Measurements from ENCODE around the gene CHRM4.

CHRM4 gene

DNA sequence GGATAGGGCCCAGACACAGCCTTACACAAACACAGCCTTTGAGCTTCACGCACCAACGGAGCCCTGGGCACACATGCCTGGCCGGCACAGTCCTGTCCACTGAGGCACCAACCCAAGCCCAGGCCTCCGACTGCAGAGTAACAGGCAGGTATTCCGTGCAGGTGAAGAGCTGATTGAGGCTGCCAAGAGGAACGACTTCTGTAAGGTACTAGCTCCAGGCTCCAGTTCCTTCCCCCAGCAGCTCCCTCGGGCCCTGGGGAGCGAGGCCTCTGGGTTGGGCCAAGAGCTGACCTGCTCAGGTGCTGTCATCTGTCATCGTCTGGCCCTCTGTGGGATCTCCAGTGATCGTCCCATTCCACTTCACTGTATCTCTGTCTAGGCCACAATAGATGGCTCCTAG is 13.3 kb downstream of the CHRM4 start:
- H3K23ac ChIP-seq (ENCODE audit: low read depth, low read length, poor library complexity), result peak overlapping the region; percentile 29
- H2BK120ac ChIP-seq (ENCODE audit: low read depth, low read length), result no peak overlapping the region
- H4K8ac ChIP-seq (ENCODE audit: low read depth, low read length), result no peak overlapping the region
- no peaks in the 10 kb centered on the region for H3K27me3 ChIP-seq (ENCODE audit: control insufficient read depth in 3 of 3, insufficient read depth in 3 of 3, low read depth in 1 of 3, low read length in 3 of 3)
- peak overlapping the region; percentile 99 for H2AK5ac ChIP-seq (ENCODE audit: low read depth, low read length)
- peak overlapping the region; percentile 77 for H3K9ac ChIP-seq (ENCODE audit: low read depth, low read length, poor library complexity)
- no peak overlapping the region for H4K91ac ChIP-seq (ENCODE audit: low read depth, low read length, poor library complexity)
- peaks cover 22 to 59% of the 10 kb centered on the region in 2 donors for H3K36me3 ChIP-seq (replicated peaks in 1 of 2; ENCODE audit: control insufficient read depth in 2 of 2, insufficient read depth in 2 of 2, low read length in 2 of 2)
- peaks cover 9% of the 10 kb centered on the region for H3K79me1 ChIP-seq (ENCODE audit: low read depth, low read length)
- peak overlapping the region; percentile 9 for H3K27ac ChIP-seq (replicated peaks; ENCODE audit: low read length)
- H3K4ac ChIP-seq (ENCODE audit: low read length), result no peak overlapping the region
- peak overlapping the region; percentile 11 for H3K4me2 ChIP-seq (ENCODE audit: insufficient read depth, low read length, poor library complexity, severe bottlenecking)
- H2BK12ac ChIP-seq (ENCODE audit: low read length), result peak overlapping the region; percentile 90
- no peak for DNase-seq (ENCODE audit: low spot score)
- H3K9me3 ChIP-seq (replicated peaks in 1 of 2; ENCODE audit: control insufficient read depth in 2 of 2, insufficient read depth in 1 of 2, low read depth in 1 of 2, low read length in 2 of 2), result no peaks in the 10 kb centered on the region
- H3K4me1 ChIP-seq (ENCODE audit: control insufficient read depth in 2 of 2, insufficient read depth in 1 of 2, low read depth in 1 of 2, low read length in 2 of 2), result peaks cover 15 to 18% of the 10 kb centered on the region in 2 donors
- peak overlapping the region; percentile 57 for H3K18ac ChIP-seq (ENCODE audit: low read length)
- WGBS, 2 donors (ENCODE audit: extremely low coverage in 2 of 2, insufficient read length in 2 of 2, insufficient replicate concordance in 1 of 2), result no CpG with 5 or more reads among the region's 10 CpGs
- H3K14ac ChIP-seq (ENCODE audit: low read length), result peak overlapping the region; percentile 38
- H3K4me3 ChIP-seq (ENCODE audit: low read length in 2 of 2), result no peak overlapping the region
- H2BK15ac ChIP-seq (ENCODE audit: low read length), result peak overlapping the region; percentile 92
- H2AFZ ChIP-seq (ENCODE audit: low read length), result no peak overlapping the region
- peak overlapping the region; percentile 82 for H2BK5ac ChIP-seq (ENCODE audit: low read length)

DNA sequence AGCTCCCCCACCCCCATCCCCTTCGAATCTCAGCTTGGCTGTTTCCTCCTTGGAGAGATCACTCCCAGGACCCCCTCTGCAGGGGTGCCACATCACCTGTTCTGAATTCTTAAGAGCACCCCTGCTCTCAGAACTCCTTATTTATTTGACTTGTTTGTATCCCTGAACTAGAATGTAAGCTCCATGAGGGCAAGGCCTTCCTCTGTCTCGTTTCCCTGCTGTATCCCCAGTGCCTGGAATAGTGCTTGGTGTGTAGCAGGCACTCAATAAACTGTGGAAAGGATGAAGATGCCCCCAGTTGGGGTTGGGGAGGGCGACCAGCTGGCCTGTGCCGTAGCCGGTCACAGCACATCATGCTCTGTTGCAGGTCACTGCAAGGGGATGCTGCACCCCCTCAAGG is 13.7 kb downstream of the CHRM4 start:
- peaks cover 22 to 54% of the 10 kb centered on the region in 2 donors for H3K36me3 ChIP-seq (replicated peaks in 1 of 2; ENCODE audit: control insufficient read depth in 2 of 2, insufficient read depth in 2 of 2, low read length in 2 of 2)
- no peaks in the 10 kb centered on the region for H3K9me3 ChIP-seq (replicated peaks in 1 of 2; ENCODE audit: control insufficient read depth in 2 of 2, insufficient read depth in 1 of 2, low read depth in 1 of 2, low read length in 2 of 2)
- no peak overlapping the region for H4K8ac ChIP-seq (ENCODE audit: low read depth, low read length)
- H3K27me3 ChIP-seq (ENCODE audit: control insufficient read depth in 3 of 3, insufficient read depth in 3 of 3, low read depth in 1 of 3, low read length in 3 of 3), result no peaks in the 10 kb centered on the region
- no CpG with 5 or more reads among the region's 5 CpGs for WGBS, 2 donors (ENCODE audit: extremely low coverage in 2 of 2, insufficient read length in 2 of 2, insufficient replicate concordance in 1 of 2)
- H2BK5ac ChIP-seq (ENCODE audit: low read length), result no peak overlapping the region
- peaks cover 9% of the 10 kb centered on the region for H3K79me1 ChIP-seq (ENCODE audit: low read depth, low read length)
- DNase-seq (ENCODE audit: low spot score), result no peak
- H3K14ac ChIP-seq (ENCODE audit: low read length), result peak overlapping the region; percentile 38
- no peak overlapping the region for H2BK12ac ChIP-seq (ENCODE audit: low read length)
- peak overlapping the region; percentile 99 for H2AK5ac ChIP-seq (ENCODE audit: low read depth, low read length)
- H3K4me1 ChIP-seq (ENCODE audit: control insufficient read depth in 2 of 2, insufficient read depth in 1 of 2, low read depth in 1 of 2, low read length in 2 of 2), result peaks cover 11 to 15% of the 10 kb centered on the region in 2 donors
- H2AFZ ChIP-seq (ENCODE audit: low read length), result no peak overlapping the region
- peak overlapping the region; percentile 57 for H3K18ac ChIP-seq (ENCODE audit: low read length)
- H3K23ac ChIP-seq (ENCODE audit: low read depth, low read length, poor library complexity), result peak overlapping the region; percentile 29
- H3K27ac ChIP-seq (replicated peaks; ENCODE audit: low read length), result no peak overlapping the region
- H2BK15ac ChIP-seq (ENCODE audit: low read length), result peak overlapping the region; percentile 92
- H3K4me3 ChIP-seq (ENCODE audit: low read length in 2 of 2), result no peak overlapping the region
- H4K91ac ChIP-seq (ENCODE audit: low read depth, low read length, poor library complexity), result no peak overlapping the region
- no peak overlapping the region for H3K4me2 ChIP-seq (ENCODE audit: insufficient read depth, low read length, poor library complexity, severe bottlenecking)
- no peak overlapping the region for H3K9ac ChIP-seq (ENCODE audit: low read depth, low read length, poor library complexity)
- no peak overlapping the region for H2BK120ac ChIP-seq (ENCODE audit: low read depth, low read length)
- no peak overlapping the region for H3K4ac ChIP-seq (ENCODE audit: low read length)

DNA sequence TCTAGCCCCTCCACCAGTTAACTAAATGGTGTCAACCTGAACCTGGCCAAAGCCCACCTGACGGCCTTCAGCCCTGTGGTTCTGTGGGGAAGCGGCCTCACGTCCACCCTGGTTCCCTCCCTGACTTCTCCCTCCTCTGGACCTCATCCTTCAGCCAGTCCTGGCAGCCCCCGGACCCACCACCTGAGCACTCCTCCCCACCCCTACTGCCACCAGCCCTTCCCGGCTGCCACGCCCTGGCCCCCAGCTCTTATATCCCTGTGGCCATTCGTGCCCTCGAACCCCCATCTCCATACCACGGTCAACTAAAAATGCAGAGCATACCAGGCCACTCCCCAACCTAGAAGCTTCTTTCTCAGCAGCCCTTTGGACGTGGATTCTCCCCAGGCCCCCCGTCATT is 14.3 kb downstream of the CHRM4 start:
- H3K79me1 ChIP-seq (ENCODE audit: low read depth, low read length), result peaks cover 7% of the 10 kb centered on the region
- peaks cover 22 to 54% of the 10 kb centered on the region in 2 donors for H3K36me3 ChIP-seq (replicated peaks in 1 of 2; ENCODE audit: control insufficient read depth in 2 of 2, insufficient read depth in 2 of 2, low read length in 2 of 2)

GRCh38 chr11:46376258-46377050 is 15.1 kb downstream of the CHRM4 start:
- Histone ChIP-seq H3K4me2 (ENCODE audit: insufficient read depth, low read length, poor library complexity, severe bottlenecking) (no peak overlapping the region), H2AK5ac (ENCODE audit: low read depth, low read length) (no peak overlapping the region), H2AFZ (ENCODE audit: low read length) (no peak overlapping the region), H3K36me3 (replicated peaks in 1 of 2; ENCODE audit: control insufficient read depth in 2 of 2, insufficient read depth in 2 of 2, low read length in 2 of 2) (peaks cover 25 to 60% of the 10 kb centered on the region in 2 donors), H3K79me1 (ENCODE audit: low read depth, low read length) (peaks cover 5% of the 10 kb centered on the region), H2BK5ac (ENCODE audit: low read length) (no peak overlapping the region), H3K4me1 (ENCODE audit: control insufficient read depth in 2 of 2, insufficient read depth in 1 of 2, low read depth in 1 of 2, low read length in 2 of 2) (peaks cover 8 to 11% of the 10 kb centered on the region in 2 donors), H3K18ac (ENCODE audit: low read length) (no peak overlapping the region), H3K4me3 (ENCODE audit: low read length in 2 of 2) (no peak overlapping the region), H3K23ac (ENCODE audit: low read depth, low read length, poor library complexity) (no peak overlapping the region), H2BK15ac (ENCODE audit: low read length) (no peak overlapping the region), H3K27ac (replicated peaks; ENCODE audit: low read length) (no peak overlapping the region), H4K8ac (ENCODE audit: low read depth, low read length) (no peak overlapping the region), H2BK12ac (ENCODE audit: low read length) (no peak overlapping the region), H4K91ac (ENCODE audit: low read depth, low read length, poor library complexity) (no peak overlapping the region), H3K14ac (ENCODE audit: low read length) (no peak overlapping the region), H3K27me3 (ENCODE audit: control insufficient read depth in 3 of 3, insufficient read depth in 3 of 3, low read depth in 1 of 3, low read length in 3 of 3) (no peaks in the 10 kb centered on the region), H3K4ac (ENCODE audit: low read length) (no peak overlapping the region), H2BK120ac (ENCODE audit: low read depth, low read length) (no peak overlapping the region), H3K9me3 (replicated peaks in 1 of 2; ENCODE audit: control insufficient read depth in 2 of 2, insufficient read depth in 1 of 2, low read depth in 1 of 2, low read length in 2 of 2) (no peaks in the 10 kb centered on the region), H3K9ac (ENCODE audit: low read depth, low read length, poor library complexity) (peak overlapping the region; percentile 24)
- WGBS, 2 donors (ENCODE audit: extremely low coverage in 2 of 2, insufficient read length in 2 of 2, insufficient replicate concordance in 1 of 2), result no CpG with 5 or more reads among the region's 19 CpGs
- no peak for DNase-seq (ENCODE audit: low spot score)

More for the DNA sequence above, 14.3 kb downstream of the CHRM4 start:
- Histone ChIP-seq H2BK12ac (ENCODE audit: low read length) (no peak overlapping the region), H2BK120ac (ENCODE audit: low read depth, low read length) (no peak overlapping the region), H2AFZ (ENCODE audit: low read length) (no peak overlapping the region), H3K23ac (ENCODE audit: low read depth, low read length, poor library complexity) (no peak overlapping the region), H3K14ac (ENCODE audit: low read length) (no peak overlapping the region), H3K4me1 (ENCODE audit: control insufficient read depth in 2 of 2, insufficient read depth in 1 of 2, low read depth in 1 of 2, low read length in 2 of 2) (peaks cover 8 to 11% of the 10 kb centered on the region in 2 donors), H3K4me2 (ENCODE audit: insufficient read depth, low read length, poor library complexity, severe bottlenecking) (no peak overlapping the region), H3K27me3 (ENCODE audit: control insufficient read depth in 3 of 3, insufficient read depth in 3 of 3, low read depth in 1 of 3, low read length in 3 of 3) (no peaks in the 10 kb centered on the region), H4K91ac (ENCODE audit: low read depth, low read length, poor library complexity) (no peak overlapping the region), H3K4ac (ENCODE audit: low read length) (no peak overlapping the region), H3K9me3 (replicated peaks in 1 of 2; ENCODE audit: control insufficient read depth in 2 of 2, insufficient read depth in 1 of 2, low read depth in 1 of 2, low read length in 2 of 2) (no peaks in the 10 kb centered on the region), H2AK5ac (ENCODE audit: low read depth, low read length) (no peak overlapping the region), H3K4me3 (ENCODE audit: low read length in 2 of 2) (no peak overlapping the region), H2BK15ac (ENCODE audit: low read length) (peak overlapping the region; percentile 26), H4K8ac (ENCODE audit: low read depth, low read length) (no peak overlapping the region), H3K18ac (ENCODE audit: low read length) (no peak overlapping the region), H3K27ac (replicated peaks; ENCODE audit: low read length) (no peak overlapping the region), H3K9ac (ENCODE audit: low read depth, low read length, poor library complexity) (no peak overlapping the region), H2BK5ac (ENCODE audit: low read length) (peak overlapping the region; percentile 66)
- no peak for DNase-seq (ENCODE audit: low spot score)
- WGBS, 2 donors (ENCODE audit: extremely low coverage in 2 of 2, insufficient read length in 2 of 2, insufficient replicate concordance in 1 of 2), result no CpG with 5 or more reads among the region's 11 CpGs

Measured in neuronal stem cell (in vitro differentiated cells).